GM23338 (cell line): ENCODE data around the gene SHANK1. TPM values are rescaled to one million over a fixed set of nuclear protein-coding genes. Genes with fewer than 3 reads are reported as not detected.

Experiments used
- ATAC-seq: fragments of 200-7000 bp; cut with Tn5 transposase; 3 replicates; pipeline ENCODE4 v1.9.1; 2020
- DNase-seq: peaks from one replicate; pipeline ENCODE4 v3.0.0-alpha.2; 2015; ENCODE audit warnings: low spot score
- H2AFZ ChIP-seq: fragments of 200-600 bp; sonication (generic); 2 replicates; pipeline ENCODE4 v1.8.0; 2016; ENCODE audit warnings: antibody characterized with exemption, mild to moderate bottlenecking, moderate library complexity
- H3F3A ChIP-seq: fragments of 200-600 bp; sonication (generic); replicated peaks from 2 replicates; pipeline ENCODE4 v1.8.0; 2017; ENCODE audit warnings: antibody characterized with exemption, mixed run types, low read depth
- H3K27ac ChIP-seq: fragments of 200-600 bp; sonication (generic); 2 replicates; pipeline ENCODE4 v1.6.1; 2016; ENCODE audit warnings: low read depth
- H3K27me3 ChIP-seq: fragments of 200-600 bp; sonication (generic); 2 replicates; pipeline ENCODE4 v1.8.0; 2016; ENCODE audit warnings: mild to moderate bottlenecking, mixed run types, moderate library complexity; ENCODE audit not compliant: insufficient read depth
- H3K36me3 ChIP-seq: fragments of 200-600 bp; sonication (generic); 2 replicates; pipeline ENCODE4 v1.8.0; 2016; ENCODE audit warnings: mild to moderate bottlenecking; ENCODE audit not compliant: insufficient read depth
- H3K4me1 ChIP-seq: fragments of 200-600 bp; sonication (generic); 2 replicates; pipeline ENCODE4 v1.8.0; 2016; ENCODE audit warnings: mild to moderate bottlenecking, moderate library complexity; ENCODE audit not compliant: insufficient read depth
- H3K4me2 ChIP-seq: fragments of 200-600 bp; sonication (generic); 2 replicates; pipeline ENCODE4 v1.7.1; 2017; ENCODE audit warnings: mixed run types
- H3K4me3 ChIP-seq: fragments of 200-600 bp; sonication (generic); 2 replicates; pipeline ENCODE4 v1.6.1; 2016; ENCODE audit warnings: mixed run types
- H3K79me2 ChIP-seq: fragments of 200-600 bp; sonication (generic); replicated peaks from 2 replicates; pipeline ENCODE4 v1.8.0; 2017; ENCODE audit warnings: mild to moderate bottlenecking; ENCODE audit not compliant: insufficient read depth
- H3K9me2 ChIP-seq: fragments of 200-600 bp; sonication (generic); 2 replicates; pipeline ENCODE4 v1.8.0; 2017; ENCODE audit not compliant: insufficient read depth
- H4K20me1 ChIP-seq: fragments of 200-600 bp; sonication (generic); replicated peaks from 2 replicates; pipeline ENCODE4 v1.8.0; 2017; ENCODE audit warnings: mild to moderate bottlenecking; ENCODE audit not compliant: insufficient read depth
- H3K27ac Mint-ChIP-seq: 2 replicates; pipeline ENCODE4 v1.8.0; 2020; ENCODE audit warnings: inconsistent platforms, mild to moderate bottlenecking, moderate library complexity, mixed read lengths
- H3K27me3 Mint-ChIP-seq: 3 replicates; pipeline ENCODE4 v1.8.0; 2022; ENCODE audit warnings: low read depth, mild to moderate bottlenecking, moderate library complexity, mixed read lengths, inconsistent platforms; ENCODE audit not compliant: insufficient read depth, poor library complexity
- H3K36me3 Mint-ChIP-seq: 3 replicates; pipeline ENCODE4 v1.8.0; 2021; ENCODE audit warnings: low read depth, mild to moderate bottlenecking, inconsistent platforms, moderate library complexity, mixed read lengths
- H3K4me1 Mint-ChIP-seq: 3 replicates; pipeline ENCODE4 v1.8.0; 2020; ENCODE audit warnings: mild to moderate bottlenecking, inconsistent platforms, mixed read lengths
- H3K4me3 Mint-ChIP-seq: 3 replicates; pipeline ENCODE4 v1.8.0; 2021; ENCODE audit warnings: moderate library complexity, mild to moderate bottlenecking, inconsistent platforms, mixed read lengths
- H3K9me3 Mint-ChIP-seq: 3 replicates; pipeline ENCODE4 v1.8.0; 2020; ENCODE audit warnings: moderate library complexity, mild to moderate bottlenecking, inconsistent platforms, mixed read lengths
- CREB1 ChIP-seq: fragments of 250-450 bp; sonication (Bioruptor Pico); IDR thresholded peaks from 2 replicates; pipeline ENCODE4 v1.5.0; 2020; ENCODE audit warnings: low read depth, mild to moderate bottlenecking, moderate library complexity
- CTCF ChIP-seq, 2 experiments: fragments of 200-600 bp in 1 of 2; sonication (generic) in 1 of 2; conservative IDR thresholded peaks; 2 replicates each; pipeline versions ENCODE4 v1.5.1 to v1.6.1; 2016 to 2017; ENCODE audit warnings: antibody characterized with exemption in 2 of 2, low read depth in 2 of 2, mild to moderate bottlenecking in 2 of 2, moderate library complexity in 1 of 2
- ETS1 ChIP-seq: IDR thresholded peaks from 2 replicates; pipeline ENCODE4 v1.6.1; 2016; ENCODE audit warnings: antibody characterized with exemption
- EZH2 ChIP-seq: fragments of 200-600 bp; sonication (generic); IDR thresholded peaks from one replicate; pipeline ENCODE4 v1.8.0; 2017; ENCODE audit warnings: antibody characterized with exemption, mild to moderate bottlenecking, low read depth; ENCODE audit not compliant: unreplicated experiment
- EZH2phosphoT487 ChIP-seq: fragments of 200-600 bp; sonication (generic); IDR thresholded peaks from one replicate; pipeline ENCODE4 v1.8.1; 2018; ENCODE audit warnings: antibody characterized with exemption; ENCODE audit not compliant: unreplicated experiment
- JUNB ChIP-seq: IDR thresholded peaks from one replicate; pipeline ENCODE4 v1.6.1; 2016; ENCODE audit warnings: antibody characterized with exemption; ENCODE audit not compliant: unreplicated experiment
- NANOG ChIP-seq: IDR thresholded peaks from 2 replicates; pipeline ENCODE4 v1.6.1; 2016; ENCODE audit warnings: antibody characterized with exemption, borderline replicate concordance
- POLR2AphosphoS5 ChIP-seq: IDR thresholded peaks from 2 replicates; pipeline ENCODE4 v1.6.1; 2016; ENCODE audit warnings: antibody characterized with exemption, low read depth
- REST ChIP-seq: IDR thresholded peaks from one replicate; pipeline ENCODE4 v1.6.1; 2018; ENCODE audit warnings: antibody characterized with exemption; ENCODE audit not compliant: unreplicated experiment
- STAT1 ChIP-seq: IDR thresholded peaks from one replicate; pipeline ENCODE4 v1.6.1; 2016; ENCODE audit warnings: antibody characterized with exemption; ENCODE audit not compliant: unreplicated experiment
- ZNF114 ChIP-seq: fragments of 250-450 bp; sonication (Bioruptor Pico); IDR thresholded peaks from 2 replicates; pipeline ENCODE4 v1.5.0; 2020; ENCODE audit warnings: mild to moderate bottlenecking, moderate library complexity
- ZNF331 ChIP-seq: fragments of 250-450 bp; sonication (Bioruptor Pico); IDR thresholded peaks from 2 replicates; pipeline ENCODE4 v1.5.0; 2020; ENCODE audit warnings: low read depth, mild to moderate bottlenecking, moderate library complexity
- polyA plus RNA-seq: library from polyadenylated mRNA; unstranded; fragments of >200 nt; fragmentation: Nextera tagmentation; extraction: Ambion mirVana; gene quantifications from 2 replicates; pipeline ENCODE4 v1.2.1, GENCODE V29; 2016
- total RNA-seq: library from RNA; depleted of rRNA; stranded (reverse); fragments of >200 nt; shearing (Covaris generic); gene quantifications from 2 replicates; pipeline ENCODE4 v1.2.3, GENCODE V29; 2014
- TF ChIP-seq, protein P1 (sequence below): fragments of 250-450 bp; sonication (Bioruptor Pico); IDR thresholded peaks from 2 replicates; pipeline ENCODE4 v1.5.0; 2020; ENCODE audit warnings: mild to moderate bottlenecking, moderate library complexity

SHANK1 gene
- total and polyA plus RNA-seq, 2 experiments from 2014 or later: 0.23 to 4.1 TPM

DNA sequence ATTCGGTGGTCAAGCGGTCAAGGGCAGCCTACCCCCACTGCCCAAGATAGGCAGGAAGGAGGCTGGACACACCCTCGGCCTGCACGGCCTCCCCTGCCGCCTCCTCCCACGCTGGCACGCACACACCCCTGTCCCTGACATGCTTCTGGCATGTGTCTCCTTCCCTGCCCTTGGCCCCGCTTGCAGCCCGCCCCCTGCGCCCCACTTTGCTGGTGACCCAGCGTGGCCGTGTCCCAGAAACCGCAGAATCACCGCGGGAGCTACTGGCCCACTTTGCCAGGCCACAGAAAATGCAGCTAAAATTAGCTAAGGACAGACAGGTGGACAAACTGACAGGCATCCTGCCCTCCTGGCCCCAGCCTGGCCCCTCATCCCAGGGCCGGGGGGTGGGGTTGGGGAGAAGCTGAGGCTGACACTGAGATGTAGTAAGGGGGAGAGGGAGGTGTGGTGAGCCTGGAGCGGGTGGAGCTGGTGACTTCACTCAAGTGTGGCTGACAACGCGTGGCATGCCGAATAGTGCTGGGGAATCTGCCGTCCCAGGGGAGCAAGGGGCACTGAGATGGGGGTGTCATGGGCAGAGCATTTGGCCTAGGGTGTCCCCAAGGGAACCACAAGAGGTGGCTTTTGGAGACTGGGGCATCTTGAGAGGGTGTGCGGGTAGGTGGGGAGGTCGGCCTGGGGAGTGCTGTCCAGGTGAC, 2.4 kb downstream of the SHANK1 start:
- H4K20me1 ChIP-seq: no peaks in the 10 kb centered on the region; the same call in 1 of the 2 replicates
- H3K4me2 ChIP-seq: peak overlapping the region; percentile 84; the same call in 1 of the 2 replicates
- 0 out of 2 replicates have a peak, but pooled peaks cover 4% of the 10 kb centered on the region for H3F3A ChIP-seq
- no peak overlapping the region for H3K27ac ChIP-seq
- H3K36me3 Mint-ChIP-seq: peaks cover 44% of the 10 kb centered on the region
- no peaks in the 10 kb centered on the region for H3K4me1 Mint-ChIP-seq
- H3K4me3 Mint-ChIP-seq: no peak overlapping the region
- H3K9me3 Mint-ChIP-seq: peaks cover 78% of the 10 kb centered on the region
- H3K79me2 ChIP-seq: no peaks in the 10 kb centered on the region
- H3K4me3 ChIP-seq: peak overlapping the region; percentile 85
- peaks cover 32% of the 10 kb centered on the region for H3K27me3 ChIP-seq
- DNase-seq (no peak), ATAC-seq (no peak)
- H3K9me2 ChIP-seq: no peaks in the 10 kb centered on the region
- H3K36me3 ChIP-seq: no peaks in the 10 kb centered on the region
- H3K27me3 Mint-ChIP-seq: peaks cover 16% of the 10 kb centered on the region
- H3K27ac Mint-ChIP-seq: no peak overlapping the region
- TF ChIP-seq CREB1 (CRISPR knock-in tag): no peak
- no peak for TF ChIP-seq JUNB
- TF ChIP-seq, protein P1, sequence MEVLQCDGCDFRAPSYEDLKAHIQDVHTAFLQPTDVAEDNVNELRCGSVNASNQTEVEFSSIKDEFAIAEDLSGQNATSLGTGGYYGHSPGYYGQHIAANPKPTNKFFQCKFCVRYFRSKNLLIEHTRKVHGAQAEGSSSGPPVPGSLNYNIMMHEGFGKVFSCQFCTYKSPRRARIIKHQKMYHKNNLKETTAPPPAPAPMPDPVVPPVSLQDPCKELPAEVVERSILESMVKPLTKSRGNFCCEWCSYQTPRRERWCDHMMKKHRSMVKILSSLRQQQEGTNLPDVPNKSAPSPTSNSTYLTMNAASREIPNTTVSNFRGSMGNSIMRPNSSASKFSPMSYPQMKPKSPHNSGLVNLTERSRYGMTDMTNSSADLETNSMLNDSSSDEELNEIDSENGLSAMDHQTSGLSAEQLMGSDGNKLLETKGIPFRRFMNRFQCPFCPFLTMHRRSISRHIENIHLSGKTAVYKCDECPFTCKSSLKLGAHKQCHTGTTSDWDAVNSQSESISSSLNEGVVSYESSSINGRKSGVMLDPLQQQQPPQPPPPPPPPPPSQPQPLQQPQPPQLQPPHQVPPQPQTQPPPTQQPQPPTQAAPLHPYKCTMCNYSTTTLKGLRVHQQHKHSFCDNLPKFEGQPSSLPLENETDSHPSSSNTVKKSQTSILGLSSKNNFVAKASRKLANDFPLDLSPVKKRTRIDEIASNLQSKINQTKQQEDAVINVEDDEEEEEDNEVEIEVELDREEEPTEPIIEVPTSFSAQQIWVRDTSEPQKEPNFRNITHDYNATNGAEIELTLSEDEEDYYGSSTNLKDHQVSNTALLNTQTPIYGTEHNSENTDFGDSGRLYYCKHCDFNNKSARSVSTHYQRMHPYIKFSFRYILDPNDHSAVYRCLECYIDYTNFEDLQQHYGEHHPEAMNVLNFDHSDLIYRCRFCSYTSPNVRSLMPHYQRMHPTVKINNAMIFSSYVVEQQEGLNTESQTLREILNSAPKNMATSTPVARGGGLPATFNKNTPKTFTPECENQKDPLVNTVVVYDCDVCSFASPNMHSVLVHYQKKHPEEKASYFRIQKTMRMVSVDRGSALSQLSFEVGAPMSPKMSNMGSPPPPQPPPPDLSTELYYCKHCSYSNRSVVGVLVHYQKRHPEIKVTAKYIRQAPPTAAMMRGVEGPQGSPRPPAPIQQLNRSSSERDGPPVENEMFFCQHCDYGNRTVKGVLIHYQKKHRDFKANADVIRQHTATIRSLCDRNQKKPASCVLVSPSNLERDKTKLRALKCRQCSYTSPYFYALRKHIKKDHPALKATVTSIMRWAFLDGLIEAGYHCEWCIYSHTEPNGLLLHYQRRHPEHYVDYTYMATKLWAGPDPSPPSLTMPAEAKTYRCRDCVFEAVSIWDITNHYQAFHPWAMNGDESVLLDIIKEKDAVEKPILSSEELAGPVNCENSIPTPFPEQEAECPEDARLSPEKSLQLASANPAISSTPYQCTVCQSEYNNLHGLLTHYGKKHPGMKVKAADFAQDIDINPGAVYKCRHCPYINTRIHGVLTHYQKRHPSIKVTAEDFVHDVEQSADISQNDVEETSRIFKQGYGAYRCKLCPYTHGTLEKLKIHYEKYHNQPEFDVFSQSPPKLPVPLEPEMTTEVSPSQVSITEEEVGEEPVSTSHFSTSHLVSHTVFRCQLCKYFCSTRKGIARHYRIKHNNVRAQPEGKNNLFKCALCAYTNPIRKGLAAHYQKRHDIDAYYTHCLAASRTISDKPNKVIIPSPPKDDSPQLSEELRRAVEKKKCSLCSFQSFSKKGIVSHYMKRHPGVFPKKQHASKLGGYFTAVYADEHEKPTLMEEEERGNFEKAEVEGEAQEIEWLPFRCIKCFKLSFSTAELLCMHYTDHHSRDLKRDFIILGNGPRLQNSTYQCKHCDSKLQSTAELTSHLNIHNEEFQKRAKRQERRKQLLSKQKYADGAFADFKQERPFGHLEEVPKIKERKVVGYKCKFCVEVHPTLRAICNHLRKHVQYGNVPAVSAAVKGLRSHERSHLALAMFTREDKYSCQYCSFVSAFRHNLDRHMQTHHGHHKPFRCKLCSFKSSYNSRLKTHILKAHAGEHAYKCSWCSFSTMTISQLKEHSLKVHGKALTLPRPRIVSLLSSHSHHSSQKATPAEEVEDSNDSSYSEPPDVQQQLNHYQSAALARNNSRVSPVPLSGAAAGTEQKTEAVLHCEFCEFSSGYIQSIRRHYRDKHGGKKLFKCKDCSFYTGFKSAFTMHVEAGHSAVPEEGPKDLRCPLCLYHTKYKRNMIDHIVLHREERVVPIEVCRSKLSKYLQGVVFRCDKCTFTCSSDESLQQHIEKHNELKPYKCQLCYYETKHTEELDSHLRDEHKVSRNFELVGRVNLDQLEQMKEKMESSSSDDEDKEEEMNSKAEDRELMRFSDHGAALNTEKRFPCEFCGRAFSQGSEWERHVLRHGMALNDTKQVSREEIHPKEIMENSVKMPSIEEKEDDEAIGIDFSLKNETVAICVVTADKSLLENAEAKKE: no peak
- no peak for TF ChIP-seq STAT1
- no peak for TF ChIP-seq ZNF331 (CRISPR knock-in tag)
- no peak for TF ChIP-seq ZNF114 (CRISPR knock-in tag)
- TF ChIP-seq EZH2phosphoT487: no peak
- no peak for TF ChIP-seq EZH2
- no peak for TF ChIP-seq CTCF (conservative IDR thresholded peaks at IDR 0.05; ENCODE audit: low read depth in 2 of 2)
- no peak for TF ChIP-seq NANOG
- TF ChIP-seq POLR2AphosphoS5: no peak
- TF ChIP-seq ETS1: no peak
- no peak for TF ChIP-seq REST
- H2AFZ ChIP-seq: no peak overlapping the region
- H3K4me1 ChIP-seq: peaks cover 24% of the 10 kb centered on the region; the same call in 1 of the 2 replicates
